WI38 (cell line): ENCODE results near the gene DLG1.

ENCODE experiments used
- H3K4me3 ChIP-seq: 2 replicates; pipeline ENCODE4 v1.5.1; 2011; ENCODE audit warnings: low read depth, mild to moderate bottlenecking, control low read depth, low read length
- CTCF ChIP-seq: IDR thresholded peaks from 2 replicates; pipeline ENCODE4 v1.5.1; 2012; ENCODE audit warnings: low read depth, mild to moderate bottlenecking, control low read depth, low read length

The DLG1 gene

DNA sequence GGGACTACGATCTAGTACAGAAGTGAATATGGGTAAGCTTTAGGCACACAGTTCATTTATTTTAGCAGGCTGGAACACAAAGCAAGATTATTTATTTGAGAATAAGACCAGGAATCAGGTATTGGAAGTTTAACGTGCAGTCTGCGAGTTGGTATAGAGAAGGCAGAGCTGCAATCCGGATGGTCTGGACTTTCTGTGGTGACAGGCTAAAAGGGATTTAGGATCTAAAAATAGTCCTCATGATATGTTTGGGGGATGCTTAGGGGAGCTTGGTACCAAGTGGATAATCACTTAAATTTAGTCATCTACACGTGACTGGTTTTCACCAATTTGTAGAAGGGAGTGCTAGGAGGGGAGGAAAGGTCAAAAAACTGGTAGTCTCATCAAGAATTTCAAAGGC, 119.4 kb downstream of the DLG1 start:
- no peak for TF ChIP-seq CTCF

GRCh38 chr3:197175503-197175902, 122.9 kb downstream of the DLG1 start:
- TF ChIP-seq CTCF: no peak
- no peak overlapping the region for H3K4me3 ChIP-seq

More for the DNA sequence above, 119.4 kb downstream of the DLG1 start:
- H3K4me3 ChIP-seq: no peak overlapping the region

DNA sequence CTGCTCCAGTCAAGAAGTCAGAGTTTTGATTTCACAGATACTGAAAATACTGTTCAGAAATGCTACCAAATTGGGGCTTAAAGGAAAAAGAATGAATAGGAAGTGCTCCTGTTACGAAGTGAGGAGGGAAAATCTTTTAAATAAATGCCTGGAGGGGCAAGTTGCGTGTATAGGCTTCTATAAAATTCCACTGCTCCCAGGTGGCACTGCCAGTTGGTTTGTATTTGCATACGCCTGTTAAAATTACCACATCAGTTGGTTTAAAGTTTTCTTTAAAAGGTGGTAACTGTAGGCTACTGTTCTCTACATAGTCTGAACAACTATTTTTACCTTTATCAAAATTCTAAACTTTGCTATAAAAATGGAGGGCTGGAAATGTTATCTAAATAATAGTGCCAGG, 123.5 kb downstream of the DLG1 start:
- TF ChIP-seq CTCF: no peak
- no peak overlapping the region for H3K4me3 ChIP-seq

DNA sequence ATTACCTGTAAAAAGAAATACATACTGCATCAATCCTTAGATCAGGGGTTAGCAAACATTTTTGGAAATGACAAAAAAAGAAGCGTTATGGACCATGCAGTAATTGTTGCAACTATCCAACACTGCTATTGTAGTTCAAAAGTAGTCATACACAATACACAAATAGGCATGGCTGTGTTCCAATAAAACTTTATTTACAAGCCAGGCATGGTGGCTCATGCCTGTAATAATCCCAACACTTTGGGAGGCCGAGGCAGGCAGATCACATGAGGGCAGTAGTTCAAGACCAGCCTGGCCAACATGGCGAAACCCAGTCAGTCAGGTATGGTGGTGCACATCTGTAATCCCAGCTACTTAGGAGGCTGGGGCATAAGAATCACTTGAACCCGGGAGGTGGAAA, 124.8 kb downstream of the DLG1 start:
- no peak overlapping the region for H3K4me3 ChIP-seq
- no peak for TF ChIP-seq CTCF

DNA sequence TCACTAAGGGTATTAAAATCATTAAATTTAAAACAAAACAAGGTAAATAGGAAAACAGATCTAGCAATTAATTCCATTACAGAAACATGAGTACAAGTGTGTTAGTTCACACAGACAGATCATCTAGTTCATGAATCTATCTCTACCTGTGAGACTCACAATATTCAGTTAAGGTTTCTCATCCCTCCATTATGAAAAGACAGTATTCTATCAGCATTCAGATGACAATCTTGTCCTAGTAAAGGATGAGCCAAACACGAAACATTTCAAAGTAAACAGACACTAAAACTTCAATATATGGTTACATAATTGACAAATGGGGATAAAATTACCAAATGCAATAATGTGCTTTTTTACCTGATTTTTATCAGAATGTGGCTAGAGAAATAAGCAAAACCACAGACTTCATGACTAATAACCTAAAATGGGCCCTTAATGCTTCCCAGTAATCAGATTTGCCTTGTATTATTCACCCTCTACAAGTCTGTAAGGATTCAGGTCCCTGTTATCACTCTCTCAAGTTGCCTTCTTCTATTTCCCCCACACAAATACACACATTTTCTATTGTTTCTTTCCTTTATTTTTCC, 126.8 kb downstream of the DLG1 start:
- TF ChIP-seq CTCF: no peak
- H3K4me3 ChIP-seq: no peak overlapping the region

DNA sequence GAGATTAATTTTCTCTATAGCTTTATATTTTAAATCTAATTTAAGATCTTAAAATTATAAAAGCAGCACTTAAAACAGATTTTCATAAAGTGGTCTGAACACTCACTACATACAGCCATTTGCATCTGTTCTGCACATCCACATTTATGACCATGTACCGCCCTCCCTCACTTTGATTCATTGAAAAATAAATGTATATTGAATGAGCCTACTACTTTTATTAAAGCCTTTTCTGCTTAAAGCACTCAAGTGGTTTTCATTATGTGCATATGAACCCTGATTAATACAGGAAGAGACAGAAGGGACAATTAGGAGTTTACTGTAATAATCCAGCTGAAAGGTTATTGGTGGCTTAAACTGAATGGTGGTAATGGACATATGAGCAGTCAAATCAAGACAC, 129.4 kb downstream of the DLG1 start:
- H3K4me3 ChIP-seq: no peak overlapping the region
- TF ChIP-seq CTCF: no peak

GRCh38 chr3:197168606-197169005, 129.8 kb downstream of the DLG1 start:
- TF ChIP-seq CTCF: no peak
- H3K4me3 ChIP-seq: no peak overlapping the region
